Adipocyte (in vitro differentiated cells): ENCODE measurements around the gene RAET1L.
"Not testable (repeated sequence)": the region's sequence is repeated elsewhere in the genome, so short reads cannot be mapped to it uniquely, and the experiment has no call there.

ENCODE experiments used
- DNase-seq: peaks from one replicate; pipeline ENCODE4 v3.0.0-alpha.2; 2015; ENCODE audit warnings: low read depth
- H3K27me3 ChIP-seq: replicated peaks from 2 replicates; pipeline ENCODE4 v1.7.0; 2013; ENCODE audit warnings: mild to moderate bottlenecking, low read length, moderate library complexity; ENCODE audit not compliant: control insufficient read depth, insufficient read depth
- H3K36me3 ChIP-seq: 2 replicates; pipeline ENCODE4 v1.7.0; 2013; ENCODE audit warnings: low read length, mild to moderate bottlenecking, moderate library complexity; ENCODE audit not compliant: control insufficient read depth, insufficient read depth, severe bottlenecking
- H3K4me1 ChIP-seq: 2 replicates; pipeline ENCODE4 v1.7.0; 2013; ENCODE audit warnings: mild to moderate bottlenecking, low read length, moderate library complexity; ENCODE audit not compliant: control insufficient read depth, insufficient read depth
- H3K4me3 ChIP-seq: 2 replicates; pipeline ENCODE4 v1.7.0; 2013; ENCODE audit warnings: mild to moderate bottlenecking, low read length, moderate library complexity
- H3K9ac ChIP-seq: 2 replicates; pipeline ENCODE4 v1.7.0; 2013; ENCODE audit warnings: mild to moderate bottlenecking, low read length, moderate library complexity
- H3K9me3 ChIP-seq: 2 replicates; pipeline ENCODE4 v1.7.0; 2013; ENCODE audit warnings: mild to moderate bottlenecking, low read length, moderate library complexity; ENCODE audit not compliant: control insufficient read depth

Gene RAET1L

GRCh38 chr6:150014623-150015280, 10.6 kb downstream of the RAET1L start:
- not testable (repeated sequence) for H3K9me3 ChIP-seq, H3K4me3 ChIP-seq, H3K4me1 ChIP-seq, DNase-seq, H3K9ac ChIP-seq, H3K36me3 ChIP-seq
- peaks cover 76% of the 10 kb centered on the region for H3K27me3 ChIP-seq

GRCh38 chr6:150013785-150014622, 11.3 kb downstream of the RAET1L start:
- not testable (repeated sequence) for H3K9me3 ChIP-seq, H3K9ac ChIP-seq, H3K36me3 ChIP-seq, DNase-seq, H3K4me1 ChIP-seq, H3K4me3 ChIP-seq
- peaks cover 74% of the 10 kb centered on the region for H3K27me3 ChIP-seq

GRCh38 chr6:150012846-150013784, 12.2 kb downstream of the RAET1L start:
- H3K27me3 ChIP-seq = peaks cover 74% of the 10 kb centered on the region
- H3K4me3 ChIP-seq, H3K9ac ChIP-seq, H3K36me3 ChIP-seq, H3K4me1 ChIP-seq, DNase-seq, H3K9me3 ChIP-seq: not testable (repeated sequence)

- no peaks in the 10 kb centered on the region for H3K4me1 ChIP-seq
- no peak for DNase-seq
- no peak overlapping the region for H3K9ac ChIP-seq
- no peak overlapping the region for H3K4me3 ChIP-seq
- no peaks in the 10 kb centered on the region for H3K9me3 ChIP-seq
- no peaks in the 10 kb centered on the region for H3K36me3 ChIP-seq
- H3K27me3 ChIP-seq = peaks cover 61% of the 10 kb centered on the region
Observed at GRCh38 chr6:150008588-150008987, 16.7 kb downstream of the RAET1L start.

GRCh38 chr6:150006961-150007464, 18.3 kb downstream of the RAET1L start:
- peaks cover 7% of the 10 kb centered on the region for H3K9me3 ChIP-seq
- peak; percentile 61 for DNase-seq
- H3K9ac ChIP-seq = no peak overlapping the region
- H3K36me3 ChIP-seq = no peaks in the 10 kb centered on the region
- H3K27me3 ChIP-seq = peaks cover 61% of the 10 kb centered on the region
- no peak overlapping the region for H3K4me3 ChIP-seq
- no peaks in the 10 kb centered on the region for H3K4me1 ChIP-seq

- H3K4me1 ChIP-seq = no peaks in the 10 kb centered on the region
- no peak for DNase-seq
- H3K9ac ChIP-seq = no peak overlapping the region
- peaks cover 52% of the 10 kb centered on the region for H3K27me3 ChIP-seq
- no peaks in the 10 kb centered on the region for H3K36me3 ChIP-seq
- H3K9me3 ChIP-seq = peaks cover 7% of the 10 kb centered on the region
- peak overlapping the region; percentile 77 for H3K4me3 ChIP-seq
Observed at GRCh38 chr6:150005761-150006651, 19.3 kb downstream of the RAET1L start.

GRCh38 chr6:150004783-150005717, 20.3 kb downstream of the RAET1L start:
- peaks cover 7% of the 10 kb centered on the region for H3K9me3 ChIP-seq
- H3K4me1 ChIP-seq = no peaks in the 10 kb centered on the region
- H3K9ac ChIP-seq = peak overlapping the region; percentile 45
- DNase-seq = peak; percentile 94
- H3K27me3 ChIP-seq = peaks cover 56% of the 10 kb centered on the region
- no peaks in the 10 kb centered on the region for H3K36me3 ChIP-seq
- peak overlapping the region; percentile 77 for H3K4me3 ChIP-seq

GRCh38 chr6:150004101-150004782, 21.1 kb downstream of the RAET1L start:
- peak overlapping the region; percentile 77 for H3K4me3 ChIP-seq
- no peak for DNase-seq
- H3K4me1 ChIP-seq = no peaks in the 10 kb centered on the region
- H3K9ac ChIP-seq = no peak overlapping the region
- peaks cover 59% of the 10 kb centered on the region for H3K27me3 ChIP-seq
- H3K9me3 ChIP-seq = peaks cover 7% of the 10 kb centered on the region
- no peaks in the 10 kb centered on the region for H3K36me3 ChIP-seq

GRCh38 chr6:150003599-150003998, 21.7 kb downstream of the RAET1L start:
- H3K9ac ChIP-seq, H3K4me1 ChIP-seq, H3K9me3 ChIP-seq, DNase-seq, H3K36me3 ChIP-seq, H3K4me3 ChIP-seq: not testable (repeated sequence)
- peaks cover 59% of the 10 kb centered on the region for H3K27me3 ChIP-seq
